Natural killer cell (primary cell): ENCODE results near the gene FGF12. TPM values are rescaled to one million over a fixed set of nuclear protein-coding genes. Genes with fewer than 3 reads are reported as not detected.
"Not testable (repeated sequence)": the region's sequence is repeated elsewhere in the genome, so short reads cannot be mapped to it uniquely, and the experiment has no call there.

ENCODE experiments used
- ATAC-seq, 3 donors: fragments of 150-1000 bp in 2 of 3; fragments of 200-7000 bp in 1 of 3; cut with Tn5 transposase; 1 replicate in 1 of 3; 2 replicates in 2 of 3; pipeline ENCODE4 v1.10.0; 2021; ENCODE audit warnings: mild to moderate bottlenecking in 2 of 3, moderate library complexity in 2 of 3
- DNase-seq, 2 donors: peaks; one replicate each; pipeline versions ENCODE4 v3.0.0 to v3.0.0-alpha.2; 2013 to 2021; ENCODE audit warnings: mixed read lengths in 1 of 2
- H3K27ac ChIP-seq: one replicate; pipeline ENCODE4 v1.5.1; 2013; ENCODE audit warnings: mild to moderate bottlenecking, low read length
- H3K27me3 ChIP-seq: one replicate; pipeline ENCODE4 v1.6.1; 2013; ENCODE audit warnings: low read length; ENCODE audit not compliant: control insufficient read depth, insufficient read depth
- H3K36me3 ChIP-seq: one replicate; pipeline ENCODE4 v1.6.1; 2013; ENCODE audit warnings: low read length; ENCODE audit not compliant: control insufficient read depth, insufficient read depth
- H3K4me1 ChIP-seq: one replicate; pipeline ENCODE4 v1.6.1; 2013; ENCODE audit warnings: low read length; ENCODE audit not compliant: control insufficient read depth, insufficient read depth
- H3K4me3 ChIP-seq: one replicate; pipeline ENCODE4 v1.5.1; 2013; ENCODE audit warnings: low read length
- H3K9me3 ChIP-seq: one replicate; pipeline ENCODE4 v1.6.1; 2013; ENCODE audit warnings: low read length; ENCODE audit not compliant: control insufficient read depth, insufficient read depth
- H3K27ac Mint-ChIP-seq, 2 donors: one replicate each; pipeline ENCODE4 v1.8.0; 2022; ENCODE audit warnings: mild to moderate bottlenecking in 2 of 2, mixed read lengths in 2 of 2, moderate library complexity in 1 of 2
- H3K27me3 Mint-ChIP-seq, 2 donors: one replicate each; pipeline ENCODE4 v1.8.0; 2022; ENCODE audit warnings: low read depth in 2 of 2, mixed read lengths in 2 of 2
- H3K36me3 Mint-ChIP-seq: one replicate; pipeline ENCODE4 v1.8.0; 2022; ENCODE audit warnings: mixed read lengths
- H3K4me1 Mint-ChIP-seq, 2 donors: one replicate each; pipeline ENCODE4 v1.8.0; 2022; ENCODE audit warnings: mixed read lengths in 2 of 2
- H3K4me3 Mint-ChIP-seq: one replicate; pipeline ENCODE4 v1.8.0; 2022; ENCODE audit warnings: mild to moderate bottlenecking, moderate library complexity, mixed read lengths
- H3K9me3 Mint-ChIP-seq, 2 donors: one replicate each; pipeline ENCODE4 v1.8.0; 2022; ENCODE audit warnings: mixed read lengths in 2 of 2
- CTCF ChIP-seq: fragments of 200-600 bp; IDR thresholded peaks from one replicate; pipeline ENCODE4 v1.8.0; 2022; ENCODE audit warnings: antibody characterized with exemption
- WGBS: methylation state at CpG from one replicate; pipeline ENCODE4 v1.1.7; 2013; ENCODE audit warnings: missing lambda C conversion rate; ENCODE audit not compliant: insufficient coverage; 5-methylcytosine and 5-hydroxymethylcytosine counted together
- intact Hi-C: fragments of 100-400 bp; cut with micrococcal nuclease; formaldehyde crosslinking; loops from one replicate; pipeline ENCODE4 v1.14.2; 2022
- total RNA-seq, 4 donors: library from RNA; stranded (reverse); fragments of 120-200 nt in 1 of 4; gene quantifications; one replicate each; pipeline versions ENCODE4 v1.2.3 to v1.2.4, GENCODE V29; 2013 to 2022

The FGF12 gene
- total RNA-seq, 3 donors from 2014 or later (not counting 1 experiment from before 2014, with no cell fraction given) = not detected

GRCh38 chr3:192745150-192745549 is 17.8 kb upstream of the FGF12 start:
- intact Hi-C loops = no loop called here
- Mint-ChIP-seq H3K27me3 (no peaks in the 10 kb centered on the region), H3K36me3 (no peaks in the 10 kb centered on the region), H3K4me1 (no peaks in the 10 kb centered on the region), H3K27ac (no peak overlapping the region), H3K9me3 (peaks cover 6% of the 10 kb centered on the region in 2 donors), H3K4me3 (no peak overlapping the region)
- H3K4me1 ChIP-seq = no peaks in the 10 kb centered on the region
- TF ChIP-seq CTCF = no peak
- H3K27me3 ChIP-seq = no peaks in the 10 kb centered on the region
- no peaks in the 10 kb centered on the region for H3K36me3 ChIP-seq
- 92% methylated on average over 6 of the region's 7 CpGs for WGBS
- no peak overlapping the region for H3K27ac ChIP-seq
- no peak overlapping the region for H3K4me3 ChIP-seq
- ATAC-seq = no peak
- no peaks in the 10 kb centered on the region for H3K9me3 ChIP-seq
- no peak for DNase-seq

GRCh38 chr3:192744604-192745003 is 17.3 kb upstream of the FGF12 start:
- H3K4me1 ChIP-seq, H3K4me1 Mint-ChIP-seq, H3K27me3 Mint-ChIP-seq, H3K27ac Mint-ChIP-seq, H3K4me3 Mint-ChIP-seq, H3K4me3 ChIP-seq, H3K27me3 ChIP-seq, H3K9me3 Mint-ChIP-seq, intact Hi-C loops, H3K27ac ChIP-seq, H3K9me3 ChIP-seq, ATAC-seq, H3K36me3 Mint-ChIP-seq, H3K36me3 ChIP-seq, DNase-seq: not testable (repeated sequence)
- WGBS = 62% methylated on average over 3 of the region's 19 CpGs

DNA sequence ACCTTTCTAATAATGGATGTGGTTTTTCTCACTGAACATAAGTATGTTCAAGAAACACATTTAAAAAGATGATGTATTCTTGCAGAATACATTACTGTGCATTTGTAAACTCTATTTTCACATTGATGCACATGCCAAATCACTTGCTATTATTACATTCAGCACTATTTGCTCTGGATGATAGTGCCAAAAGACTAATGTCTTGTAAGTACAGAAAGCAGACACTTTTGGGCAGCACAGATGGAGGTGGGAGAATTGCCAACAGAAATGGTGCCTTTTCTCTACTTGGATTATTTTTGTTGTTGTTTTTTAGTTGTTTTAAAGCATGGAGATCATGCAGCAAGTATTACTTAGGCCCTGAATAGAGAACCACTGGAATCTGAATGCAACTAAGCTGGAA is 10.2 kb upstream of the FGF12 start:
- no peak overlapping the region for H3K27ac Mint-ChIP-seq
- no peak for DNase-seq

DNA sequence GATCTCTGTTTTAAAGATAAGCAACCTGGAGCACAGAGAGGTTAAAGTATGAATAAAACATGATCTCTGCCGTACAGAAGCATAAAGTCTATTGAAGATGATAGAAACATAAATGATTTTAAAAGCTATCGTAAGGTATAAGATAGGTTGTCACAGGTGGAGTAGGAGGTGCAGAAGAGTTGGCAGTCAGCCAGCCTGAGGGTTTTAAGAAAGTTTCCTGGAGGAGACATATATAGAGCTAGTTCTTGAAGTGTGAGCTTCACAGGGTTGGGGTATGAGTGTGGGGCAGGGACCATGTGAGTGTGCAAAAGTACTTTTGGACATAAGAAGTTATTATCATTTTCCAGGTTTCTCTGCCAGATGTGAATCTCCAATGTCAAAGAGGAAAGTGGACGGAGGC is 3.9 kb upstream of the FGF12 start:
- H3K27me3 ChIP-seq = no peaks in the 10 kb centered on the region
- no peaks in the 10 kb centered on the region for H3K4me1 Mint-ChIP-seq
- intact Hi-C loops = no loop called here

More for the DNA sequence above, 10.2 kb upstream of the FGF12 start:
- no peak overlapping the region for H3K27ac ChIP-seq
- Mint-ChIP-seq H3K36me3 (no peaks in the 10 kb centered on the region), H3K4me1 (no peaks in the 10 kb centered on the region), H3K4me3 (no peak overlapping the region), H3K27me3 (no peaks in the 10 kb centered on the region), H3K9me3 (peaks cover 5 to 7% of the 10 kb centered on the region in 2 donors)
- no peak overlapping the region for H3K4me3 ChIP-seq
- TF ChIP-seq CTCF = no peak
- intact Hi-C loops = no loop called here
- ATAC-seq = no peak
- H3K27me3 ChIP-seq = no peaks in the 10 kb centered on the region
- no peaks in the 10 kb centered on the region for H3K4me1 ChIP-seq
- H3K9me3 ChIP-seq = no peaks in the 10 kb centered on the region
- H3K36me3 ChIP-seq = no peaks in the 10 kb centered on the region

More for the DNA sequence above, 3.9 kb upstream of the FGF12 start:
- Mint-ChIP-seq H3K4me3 (no peak overlapping the region), H3K27ac (no peak overlapping the region), H3K9me3 (peaks cover 2 to 7% of the 10 kb centered on the region in 2 donors), H3K27me3 (peaks cover 6 to 8% of the 10 kb centered on the region in 2 donors), H3K36me3 (no peaks in the 10 kb centered on the region)
- H3K36me3 ChIP-seq = no peaks in the 10 kb centered on the region
- no peak overlapping the region for H3K27ac ChIP-seq
- H3K4me1 ChIP-seq = no peaks in the 10 kb centered on the region
- TF ChIP-seq CTCF = no peak
- WGBS = 87% methylated on average over 3 of the region's 3 CpGs
- H3K9me3 ChIP-seq = peaks cover 4% of the 10 kb centered on the region
- DNase-seq = no peak
- ATAC-seq = no peak
- no peak overlapping the region for H3K4me3 ChIP-seq
